Measurements from ENCODE around the gene ADARB2. TPM values are rescaled to one million over a fixed set of nuclear protein-coding genes. Genes with fewer than 3 reads are reported as not detected.

Gene ADARB2
- total and polyA plus RNA-seq, 10 of the 15 experiments (the other 5 are each of a cell fraction or from before 2014, with no cell fraction given), result 0.02 to 4.1 (median 0.76) TPM

- RAD21 ChIA-PET (ENCODE audit: unreplicated experiment), result interaction anchor here (0.9 to 3.7 kb wide), 6 partner anchors 12 to 39 kb away, joined by 3 to 16 read pairs (median 4); no protein-coding TSS in a partner anchor
- BruUV-seq (replicated peaks), result no TSS peak
- intact Hi-C loops (cut with micrococcal nuclease; ENCODE audit: unreplicated experiment), result no loop called here
Observed at GRCh38 chr10:1452777-1453176, 284.5 kb downstream of the ADARB2 start.

More at GRCh38 chr10:1452777-1453176, 284.5 kb downstream of the ADARB2 start:
- no peaks in the 10 kb centered on the region for H4K20me1 ChIP-seq (ENCODE audit: control insufficient read depth, insufficient read depth)
- SMC1A ChIA-PET (ENCODE audit: uncharacterized antibody, unreplicated experiment), result interaction anchor here (1.0 to 5.0 kb wide), 9 partner anchors 11 to 285 kb away, joined by 3 to 35 read pairs (median 5); partner anchors contain the start of gene ADARB2
- H3K4me2 ChIP-seq (ENCODE audit: control insufficient read depth, insufficient read depth), result no peak overlapping the region
- POLR2A ChIA-PET, result interaction anchor here (0.6 to 1.9 kb wide), 5 partner anchors 9 to 1612 kb away, joined by 3 to 5 read pairs (median 4); no protein-coding TSS in a partner anchor
- H3K9ac ChIP-seq (ENCODE audit: control insufficient read depth, insufficient read depth, low read length), result no peak overlapping the region
- FAIRE-seq, result no peak
- no peak overlapping the region for H3K27ac ChIP-seq (ENCODE audit: control insufficient read depth, insufficient read depth)
- no peak overlapping the region for H2AFZ ChIP-seq (ENCODE audit: control insufficient read depth, low read depth, low read length)
- no peaks in the 10 kb centered on the region for H3K27me3 ChIP-seq (replicated peaks in 1 of 2; ENCODE audit: control insufficient read depth in 2 of 2, insufficient read depth in 2 of 2, low read length in 1 of 2)
- CTCF ChIA-PET, result interaction anchor here (1.5 to 2.0 kb wide), 4 partner anchors 10 to 263 kb away, joined by 3 to 7 read pairs (median 5); no protein-coding TSS in a partner anchor
- no peaks in the 10 kb centered on the region; the same call in 2 of the 3 replicates for H3K9me3 ChIP-seq (replicated peaks; ENCODE audit: control insufficient read depth, insufficient read depth, low read length)
- WGBS (ENCODE audit: insufficient coverage, insufficient replicate concordance, low lambda C conversion rate, missing lambda C conversion rate), result 61% methylated on average over 8 of the region's 8 CpGs
- no peaks in the 10 kb centered on the region for H3K36me3 ChIP-seq (ENCODE audit: control insufficient read depth in 2 of 2, insufficient read depth in 2 of 2, low read length in 1 of 2)
- in situ Hi-C loops (cut with MboI), result no loop called here
- no peak for ATAC-seq
- TF ChIP-seq ASH2L (IDR thresholded peaks at IDR 0.05; ENCODE audit: borderline replicate concordance, low read depth) (no peak), ETV6 (conservative IDR thresholded peaks at IDR 0.05 in 1 of 2, IDR thresholded peaks at IDR 0.05 in 1 of 2; ENCODE audit: borderline replicate concordance in 1 of 2, low read depth in 1 of 2) (no peak), CBX5 (IDR thresholded peaks at IDR 0.05; ENCODE audit: low read depth) (no peak), FOXK2 (IDR thresholded peaks at IDR 0.05) (no peak), EZH2 (IDR thresholded peaks at IDR 0.05; ENCODE audit: borderline replicate concordance, control insufficient read depth, low read depth, low read length) (no peak), ZBTB11 (CRISPR knock-in tag; IDR thresholded peaks at IDR 0.05) (no peak), MYC (IDR thresholded peaks at IDR 0.05; ENCODE audit: insufficient read depth, insufficient read length, insufficient replicate concordance, low read length, severe bottlenecking) (no peak), USF1 (IDR thresholded peaks at IDR 0.05; ENCODE audit: borderline replicate concordance, extremely low read length, insufficient read depth, low read depth, low read length) (no peak), NFXL1 (IDR thresholded peaks at IDR 0.05; ENCODE audit: borderline replicate concordance) (no peak), MTA3 (IDR thresholded peaks at IDR 0.05; ENCODE audit: borderline replicate concordance, low read length) (no peak), NR2C2 (IDR thresholded peaks at IDR 0.05; ENCODE audit: borderline replicate concordance, control insufficient read depth, insufficient read length, low read depth) (no peak), STAT1 (conservative IDR thresholded peaks at IDR 0.05) (no peak), YBX1 (IDR thresholded peaks at IDR 0.05) (no peak), MXI1 (IDR thresholded peaks at IDR 0.05; ENCODE audit: low read depth, low read length) (no peak), EP300 (IDR thresholded peaks at IDR 0.05; ENCODE audit: borderline replicate concordance in 1 of 2, control insufficient read depth in 1 of 2, low read depth in 2 of 2, low read length in 2 of 2) (no peak), TAF1 (IDR thresholded peaks at IDR 0.05; ENCODE audit: borderline replicate concordance, low read depth, low read length) (no peak), HDGF (IDR thresholded peaks at IDR 0.05) (no peak), SMC3 (IDR thresholded peaks at IDR 0.05; ENCODE audit: borderline replicate concordance, low read length) (no peak)
- H3K79me2 ChIP-seq (ENCODE audit: control insufficient read depth, insufficient read depth, low read length), result no peaks in the 10 kb centered on the region
- H3K4me3 ChIP-seq, result no peak overlapping the region
- no peak for DNase-seq (ENCODE audit: low read depth, low spot score)
- H3K4me1 ChIP-seq (ENCODE audit: control insufficient read depth, insufficient read depth, low read length), result no peaks in the 10 kb centered on the region

Data from GM12878 (cell line).